GM12878 (cell line): ENCODE data around the gene BTG1. TPM values are rescaled to one million over a fixed set of nuclear protein-coding genes. Genes with fewer than 3 reads are reported as not detected.

Experiments used
- ATAC-seq: fragments of 200-7000 bp; cut with Tn5 transposase; 3 replicates; pipeline ENCODE4 v1.9.1; 2020; ENCODE audit warnings: mild to moderate bottlenecking, moderate library complexity
- BruUV-seq: library from RNA; stranded (reverse); fragments of 400-500 nt; replicated peaks from 2 replicates; lab custom pipeline; 2021; lab: Mats Ljungman, UMichigan
- CTCF ChIA-PET: fragments of 300-600 bp; sonication (Branson Sonifier 250); formaldehyde crosslinking; extraction: SDS; loops from one replicate; lab custom pipeline; 2021; ENCODE audit warnings: inconsistent platforms; lab: Yijun Ruan, JAX
- POLR2A ChIA-PET: fragments of 350-600 bp; formaldehyde crosslinking; extraction: SDS; loops from one replicate; lab custom pipeline; 2021; ENCODE audit warnings: inconsistent platforms; lab: Charles Lee
- RAD21 ChIA-PET: fragments of 300-600 bp; sonication (Branson Sonifier 250); formaldehyde crosslinking; loops from one replicate; lab custom pipeline; 2023; ENCODE audit warnings: antibody characterized with exemption; ENCODE audit not compliant: unreplicated experiment; lab: Charles Lee
- SMC1A ChIA-PET: fragments of 300-600 bp; sonication (Branson Sonifier 250); formaldehyde crosslinking; loops from one replicate; lab custom pipeline; 2023; ENCODE audit not compliant: unreplicated experiment, uncharacterized antibody; lab: Charles Lee
- DNase-seq: peaks from one replicate; pipeline ENCODE4 v3.0.0-alpha.2; 2011; ENCODE audit warnings: low read depth, low spot score
- FAIRE-seq: peaks from 3 replicates; lab custom pipeline; 2011; peaks lifted over from hg19 to GRCh38; lab: Jason Lieb, UNC
- H2AFZ ChIP-seq: 2 replicates; pipeline ENCODE4 v1.6.0; 2011; ENCODE audit warnings: low read depth, low read length, control low read depth; ENCODE audit not compliant: control insufficient read depth
- H3K27ac ChIP-seq: 2 replicates; pipeline ENCODE4 v1.5.1; 2011; ENCODE audit warnings: control low read depth; ENCODE audit not compliant: control insufficient read depth, insufficient read depth
- H3K27me3 ChIP-seq, 2 experiments: replicated peaks in 1 of 2; 2 replicates each; pipeline versions ENCODE4 v1.6.0 to v1.6.1; 2011; ENCODE audit warnings: low read length in 1 of 2; ENCODE audit not compliant: control insufficient read depth in 2 of 2, insufficient read depth in 2 of 2
- H3K36me3 ChIP-seq, 2 experiments: 2 replicates each; pipeline ENCODE4 v1.5.1; 2011; ENCODE audit warnings: low read length in 1 of 2; ENCODE audit not compliant: control insufficient read depth in 2 of 2, insufficient read depth in 2 of 2
- H3K4me1 ChIP-seq: 2 replicates; pipeline ENCODE4 v1.6.1; 2011; ENCODE audit warnings: mild to moderate bottlenecking, low read length, moderate library complexity, mixed read lengths; ENCODE audit not compliant: control insufficient read depth, insufficient read depth
- H3K4me2 ChIP-seq: 2 replicates; pipeline ENCODE4 v1.6.0; 2011; ENCODE audit warnings: control low read depth; ENCODE audit not compliant: control insufficient read depth, insufficient read depth
- H3K4me3 ChIP-seq: fragments of 200-600 bp; sonication (generic); 2 replicates; pipeline ENCODE4 v1.5.1; 2016
- H3K79me2 ChIP-seq: 2 replicates; pipeline ENCODE4 v1.6.0; 2011; ENCODE audit warnings: low read length; ENCODE audit not compliant: control insufficient read depth, insufficient read depth
- H3K9ac ChIP-seq: 2 replicates; pipeline ENCODE4 v1.8.0; 2011; ENCODE audit warnings: low read length, control low read depth, mixed read lengths; ENCODE audit not compliant: control insufficient read depth, insufficient read depth
- H3K9me3 ChIP-seq: replicated peaks from 3 replicates; pipeline ENCODE4 v1.5.1; 2011; ENCODE audit warnings: mild to moderate bottlenecking, low read length; ENCODE audit not compliant: control insufficient read depth, insufficient read depth
- H4K20me1 ChIP-seq: 2 replicates; pipeline ENCODE4 v1.6.0; 2011; ENCODE audit not compliant: control insufficient read depth, insufficient read depth
- E4F1 ChIP-seq: fragments of 450-650 bp; IDR thresholded peaks from 2 replicates; pipeline ENCODE4 v1.6.1; 2018; ENCODE audit warnings: borderline replicate concordance, mild to moderate bottlenecking; ENCODE audit not compliant: partially characterized antibody
- ETV6 ChIP-seq, 2 experiments: fragments of 450-650 bp in 1 of 2; IDR thresholded peaks in 1 of 2; conservative IDR thresholded peaks in 1 of 2; 2 replicates each; pipeline ENCODE4 v1.6.1; 2014; ENCODE audit warnings: antibody characterized with exemption in 1 of 2, borderline replicate concordance in 1 of 2, low read depth in 1 of 2, mild to moderate bottlenecking in 1 of 2, moderate library complexity in 1 of 2
- STAT3 ChIP-seq: IDR thresholded peaks from 2 replicates; pipeline ENCODE4 v1.6.1; 2011; ENCODE audit warnings: low read depth, low read length, improper control_type of control experiment
- WRNIP1 ChIP-seq: IDR thresholded peaks from 2 replicates; pipeline ENCODE4 v1.6.1; 2011; ENCODE audit warnings: low read depth, low read length, improper control_type of control experiment, borderline replicate concordance
- ZNF24 ChIP-seq: fragments of 450-650 bp; IDR thresholded peaks from 2 replicates; pipeline ENCODE4 v1.6.1; 2017; ENCODE audit warnings: antibody characterized with exemption, mild to moderate bottlenecking
- WGBS: methylation state at CpG from one replicate; pipeline ENCODE4 v1.1.6; 2016; ENCODE audit warnings: low lambda C conversion rate; ENCODE audit not compliant: insufficient replicate concordance, insufficient coverage; ENCODE audit errors: missing lambda C conversion rate; 5-methylcytosine and 5-hydroxymethylcytosine counted together
- in situ Hi-C: fragments of 300-500 bp; cut with MboI; formaldehyde crosslinking; loops from 9 replicates; pipeline ENCODE4 v1.14.3; 2018; ENCODE audit warnings: mixed read lengths
- intact Hi-C: fragments of 100-400 bp; cut with micrococcal nuclease; formaldehyde crosslinking; loops from one replicate; pipeline ENCODE4 v1.14.2; 2022; ENCODE audit not compliant: unreplicated experiment
- polyA plus RNA-seq, 11 experiments: library from polyadenylated mRNA; depleted of rRNA in 4 of 11; unstranded in 6 of 11; stranded (reverse) in 5 of 11; fragments of >200 nt; fragmentation: Nextera tagmentation in 4 of 11; fragmentation: Illumina TruSeq in 1 of 11; extraction: Ambion mirVana in 4 of 11; extraction: Trizol in 1 of 11; gene quantifications; 1 replicate in 1 of 11; 2 replicates in 10 of 11; pipeline versions ENCODE4 v1.2.1 to v1.2.3, GENCODE V29; 2011 to 2016; ENCODE audit warnings: inconsistent platforms in 2 of 11, missing spikeins in 2 of 11, low read depth in 1 of 11
- total RNA-seq, 4 experiments: library from RNA; depleted of rRNA in 3 of 4; stranded (reverse); fragments of >200 nt in 3 of 4; fragmentation: Illumina TruSeq in 1 of 4; extraction: Trizol in 1 of 4; gene quantifications; 2 replicates each; pipeline versions ENCODE4 v1.2.1 to v1.2.3, GENCODE V29; 2013 to 2021

Gene BTG1
- total and polyA plus RNA-seq, 10 of the 15 experiments (the other 5 are each of a cell fraction or from before 2014, with no cell fraction given): 23.7 to 194 (median 56.4) TPM

GRCh38 chr12:92102606-92103005 lies 43.0 kb downstream of the BTG1 start:
- Histone ChIP-seq H3K4me2 (no peak overlapping the region), H3K36me3 (no peaks in the 10 kb centered on the region), H4K20me1 (no peaks in the 10 kb centered on the region), H3K79me2 (no peaks in the 10 kb centered on the region), H3K4me3 (no peak overlapping the region), H3K4me1 (no peaks in the 10 kb centered on the region), H3K9ac (no peak overlapping the region), H2AFZ (no peak overlapping the region), H3K9me3 (peaks cover 3% of the 10 kb centered on the region; the same call in 2 of the 3 replicates), H3K27ac (no peak overlapping the region), H3K27me3 (no peaks in the 10 kb centered on the region)
- ATAC-seq: no peak
- DNase-seq: no peak
- ChIA-PET SMC1A (interaction anchor here (0.7 to 1.5 kb wide), 7 partner anchors 11 to 291 kb away, joined by 3 to 7 read pairs (median 3); no protein-coding TSS in a partner anchor), RAD21 (interaction anchor here (1.9 kb wide), 1 partner anchor 11 kb away, joined by 4 read pairs; no protein-coding TSS in a partner anchor), CTCF (interaction anchor here (1.1 to 1.5 kb wide), 3 partner anchors 11 to 13 kb away, joined by 4 to 8 read pairs (median 5); no protein-coding TSS in a partner anchor), POLR2A (interaction anchor here (0.9 kb wide), 1 partner anchor 9 kb away, joined by 3 read pairs; no protein-coding TSS in a partner anchor)
- FAIRE-seq: no peak
- intact Hi-C loops: no loop called here
- in situ Hi-C loops: no loop called here
- TF ChIP-seq STAT3 (no peak), ZNF24 (no peak), ETV6 (conservative IDR thresholded peaks at IDR 0.05 in 1 of 2, IDR thresholded peaks at IDR 0.05 in 1 of 2; ENCODE audit: borderline replicate concordance in 1 of 2, low read depth in 1 of 2) (no peak), E4F1 (no peak), WRNIP1 (no peak)
- 93% methylated on average over 2 of the region's 2 CpGs for WGBS
- no TSS peak for BruUV-seq
